Ovary (tissue), 10 donors: ENCODE results near the gene ZNF274. TPM values are rescaled to one million over a fixed set of nuclear protein-coding genes. Genes with fewer than 3 reads are reported as not detected.
"Not testable (repeated sequence)": the region's sequence is repeated elsewhere in the genome, so short reads cannot be mapped to it uniquely, and the experiment has no call there.

Experiments
- DNase-seq, 5 donors: peaks; one replicate each; pipeline ENCODE4 v3.0.0-alpha.2; 2019 to 2020
- H3K27ac ChIP-seq, 2 donors: fragments of 200-600 bp; one replicate each; pipeline versions ENCODE4 v1.5.1 to v1.8.0; 2019 to 2022
- H3K27me3 ChIP-seq: fragments of 200-600 bp; one replicate; pipeline ENCODE4 v1.8.0; 2022
- H3K36me3 ChIP-seq: fragments of 200-600 bp; sonication (generic); one replicate; pipeline ENCODE4 v1.5.1; 2019
- H3K4me1 ChIP-seq: one replicate; pipeline ENCODE4 v1.8.1; 2013; ENCODE audit warnings: mild to moderate bottlenecking, moderate library complexity; ENCODE audit not compliant: insufficient read depth
- H3K4me3 ChIP-seq: fragments of 200-600 bp; sonication (generic); one replicate; pipeline ENCODE4 v1.5.1; 2017
- H3K9me3 ChIP-seq, 2 donors: fragments of 200-600 bp in 1 of 2; sonication (generic) in 1 of 2; one replicate each; pipeline versions ENCODE4 v1.5.1 to v1.8.1; 2013 to 2019; ENCODE audit warnings: mild to moderate bottlenecking in 1 of 2, moderate library complexity in 1 of 2
- EP300 ChIP-seq: sonication (generic); formaldehyde crosslinking; IDR thresholded peaks from one replicate; pipeline ENCODE4 v1.6.1; 2017; ENCODE audit warnings: antibody characterized with exemption
- POLR2A ChIP-seq: fragments of 450-650 bp; IDR thresholded peaks from one replicate; pipeline ENCODE4 v1.6.1; 2017; ENCODE audit warnings: antibody characterized with exemption, mild to moderate bottlenecking, moderate library complexity
- WGBS, 3 donors: extraction: QIAGEN DNeasy Blood & Tissue Kit in 1 of 3; methylation state at CpG; one replicate each; pipeline versions ENCODE4 v1.1.5 to v1.1.7; 2013 to 2017; 5-methylcytosine and 5-hydroxymethylcytosine counted together
- intact Hi-C, 4 donors: fragments of 100-400 bp; cut with DNase I; formaldehyde crosslinking; loops; one replicate each; pipeline versions ENCODE4 v1.11.0 to v1.15.1; 2022 to 2023
- long read RNA-seq, 3 donors: library from polyadenylated mRNA in 2 of 3; unstranded in 2 of 3; transcript quantifications; one replicate each; pipeline ENCODE4 v2.0.0 and lab custom pipeline, GENCODE V29; 2021 to 2026
- polyA plus RNA-seq, 2 donors: library from polyadenylated mRNA; stranded (reverse); fragments of 200-250 nt in 1 of 2; fragments of 350-450 nt in 1 of 2; fragmentation: Illumina TruSeq in 1 of 2; extraction: RNeasy Lipid Tissue Mini Kit (QIAGEN cat#74804) in 1 of 2; gene quantifications; one replicate each; pipeline ENCODE4 v1.2.3, GENCODE V29; 2013 to 2014
- total RNA-seq, 7 donors: library from RNA; depleted of rRNA in 2 of 7; stranded (reverse); fragments of >200 nt in 2 of 7; fragmentation: NEBNext Ultra II Directional in 3 of 7; extraction: Animal tissue kit (Norgen Biotek cat#: 25700) in 3 of 7; gene quantifications; one replicate each; pipeline versions ENCODE4 v1.1.0 to v1.2.4, GENCODE V29; 2016 to 2023
- TF ChIP-seq, protein P1 (sequence below), 3 donors: fragments of 450-650 bp in 2 of 3; fragments of 200-600 bp in 1 of 3; IDR thresholded peaks; one replicate each; pipeline versions ENCODE4 v1.5.1 to v1.8.0; 2016 to 2022; ENCODE audit warnings: antibody characterized with exemption in 3 of 3, mild to moderate bottlenecking in 1 of 3
- donor health status: DM: no; HTN: no; CAD: no; lungs with moderate emphysema.
- donor health status: DM: no; HTN: no; CAD: no.
- donor health status: Bipolar disorder and iron deficiency.
- donor health status: DM: yes; HTN: yes; CAD: no.
- donor health status: DM: no; HTN: no; CAD: no.
- donor health status: DM: yes; HTN: yes; CAD: no.

The ZNF274 gene
- total RNA-seq (10 to 100 TPM; 26.1 to 61.5 (median 45.3) TPM), polyA plus RNA-seq (10 to 100 TPM; 20.4 to 22.4 TPM)
- long read RNA-seq, donor 1, transcript ZNF274-212 (8 exons, 2,538 nt): major isoform, 136 of 277 reads
- long read RNA-seq, donor 1, transcript ZNF274-203 (5 exons, 2,539 nt): minor isoform, 17 of 277 reads
- long read RNA-seq, donor 1, partial matches to known transcripts: 45 of 277 reads
- long read RNA-seq, donor 1, other reads (novel, unspliced or antisense): 76 of 277 reads
- long read RNA-seq, donor 2, full-length matches to known transcripts: 4 of 15 reads
- long read RNA-seq, donor 2, partial matches to known transcripts: 11 of 15 reads
- long read RNA-seq, donor 2, other reads (novel, unspliced or antisense): 0 of 15 reads
- long read RNA-seq, donor 3, full-length matches to known transcripts: 45 of 84 reads
- long read RNA-seq, donor 3, partial matches to known transcripts: 9 of 84 reads
- long read RNA-seq, donor 3, other reads (novel, unspliced or antisense): 30 of 84 reads

DNA sequence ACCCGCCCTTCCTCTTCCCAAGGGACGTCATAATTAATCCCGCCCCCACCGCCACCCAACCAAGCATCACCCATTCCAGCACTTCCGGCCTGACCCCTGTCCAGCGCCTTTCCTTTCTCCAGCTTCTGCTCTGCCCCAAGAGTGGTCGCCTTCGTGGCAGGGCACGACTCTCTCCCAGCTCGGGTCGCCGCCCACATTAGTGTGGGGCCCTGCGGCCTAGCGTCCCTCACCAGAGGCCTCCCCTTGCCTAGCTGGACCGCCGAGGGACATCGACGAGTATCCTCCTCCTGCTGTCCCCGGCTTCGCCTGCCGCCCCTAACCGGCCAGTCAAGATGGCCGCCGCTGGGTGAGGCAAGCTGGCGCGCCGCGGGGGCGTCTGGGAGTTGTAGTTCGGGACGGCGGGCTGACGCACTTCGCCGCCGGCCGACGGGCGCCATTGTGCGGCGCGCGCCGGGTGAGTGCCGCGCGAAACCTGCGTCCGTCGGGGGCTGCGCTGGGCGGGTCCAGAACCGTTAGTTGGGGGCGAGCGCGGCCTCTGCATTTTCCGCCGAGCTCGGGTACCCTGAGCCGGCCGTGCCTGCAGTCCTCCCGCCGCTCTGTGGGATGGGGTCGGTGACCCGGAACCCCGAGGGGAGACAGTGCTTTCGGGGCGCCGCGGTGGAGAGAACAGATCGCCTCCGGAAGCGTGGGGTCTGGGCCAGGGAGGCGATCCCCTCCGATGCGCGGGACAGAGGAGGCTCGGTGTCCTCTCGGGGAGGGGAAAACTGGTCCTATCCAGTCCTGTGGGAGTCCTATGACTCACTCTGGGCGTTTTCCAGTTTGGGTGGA is at the start of gene ZNF274:
ZNF274 (plus strand) TSS at position 73 of the 828 bp plus-strand sequence. CDS start 905 bp downstream, outside the sequence.
- DNase-seq: peak; percentile 95 to 96 (median 96)
- TF ChIP-seq EP300 (no peak), POLR2A (peak; percentile 93)
- TF ChIP-seq, protein P1, sequence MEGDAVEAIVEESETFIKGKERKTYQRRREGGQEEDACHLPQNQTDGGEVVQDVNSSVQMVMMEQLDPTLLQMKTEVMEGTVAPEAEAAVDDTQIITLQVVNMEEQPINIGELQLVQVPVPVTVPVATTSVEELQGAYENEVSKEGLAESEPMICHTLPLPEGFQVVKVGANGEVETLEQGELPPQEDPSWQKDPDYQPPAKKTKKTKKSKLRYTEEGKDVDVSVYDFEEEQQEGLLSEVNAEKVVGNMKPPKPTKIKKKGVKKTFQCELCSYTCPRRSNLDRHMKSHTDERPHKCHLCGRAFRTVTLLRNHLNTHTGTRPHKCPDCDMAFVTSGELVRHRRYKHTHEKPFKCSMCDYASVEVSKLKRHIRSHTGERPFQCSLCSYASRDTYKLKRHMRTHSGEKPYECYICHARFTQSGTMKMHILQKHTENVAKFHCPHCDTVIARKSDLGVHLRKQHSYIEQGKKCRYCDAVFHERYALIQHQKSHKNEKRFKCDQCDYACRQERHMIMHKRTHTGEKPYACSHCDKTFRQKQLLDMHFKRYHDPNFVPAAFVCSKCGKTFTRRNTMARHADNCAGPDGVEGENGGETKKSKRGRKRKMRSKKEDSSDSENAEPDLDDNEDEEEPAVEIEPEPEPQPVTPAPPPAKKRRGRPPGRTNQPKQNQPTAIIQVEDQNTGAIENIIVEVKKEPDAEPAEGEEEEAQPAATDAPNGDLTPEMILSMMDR (IDR thresholded peaks at IDR 0.05): peak in 1 of 3 donors; percentile 24
- Histone ChIP-seq H3K9me3 (peaks cover 13 to 70% of the 10 kb centered on the region in 2 donors), H3K4me1 (peaks cover 4% of the 10 kb centered on the region), H3K27me3 (no peaks in the 10 kb centered on the region), H3K27ac (peak within 1 kb of the TSS; percentile 97 to 98), H3K4me3 (peak within 1 kb of the TSS; percentile 72), H3K36me3 (peaks cover 5% of the 10 kb centered on the region)
- whole genome bisulfite sequencing, 3 donors: 1% methylated on average over 71 to 80 of the region's 80 CpGs
- intact Hi-C loops: loop anchor here in 1 of 4 donors (10.0 kb wide), 1 partner anchor 92 kb away; the partner anchor contains the start of gene ZNF8

GRCh38 chr19:58134244-58134643 is 48.6 kb upstream of the ZNF274 start:
- DNase-seq: no peak
- 94 to 98% (median 97%) methylated on average over 1 of the region's 1 CpG for WGBS, 3 donors
- Histone ChIP-seq H3K27ac (no peak overlapping the region), H3K27me3 (no peaks in the 10 kb centered on the region), H3K9me3 (peaks cover 25 to 85% of the 10 kb centered on the region in 2 donors), H3K4me3 (no peak overlapping the region), H3K4me1 (no peaks in the 10 kb centered on the region), H3K36me3 (peaks cover 3% of the 10 kb centered on the region)
- TF ChIP-seq, protein P1 (IDR thresholded peaks at IDR 0.05): no peak
- no peak for TF ChIP-seq POLR2A
- TF ChIP-seq EP300: no peak
- intact Hi-C loops: no loop called here

DNA sequence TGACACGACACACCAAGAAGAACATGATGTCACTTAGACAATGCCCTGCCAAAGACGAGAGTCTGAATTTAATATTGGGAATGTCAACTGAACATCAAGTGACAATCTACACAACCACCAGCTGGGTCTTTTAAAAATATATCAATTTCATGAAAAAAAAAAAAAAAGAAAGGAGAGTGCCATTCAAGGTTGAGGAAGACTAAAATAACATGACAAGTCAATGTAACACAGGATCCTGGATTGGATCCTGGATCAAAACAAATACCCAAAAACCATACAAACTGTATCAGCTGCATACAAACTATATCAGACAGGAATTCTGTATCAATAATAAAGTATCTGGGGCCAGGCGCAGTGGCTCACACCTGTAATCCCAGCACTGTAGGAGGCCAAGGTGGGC is 37.0 kb upstream of the ZNF274 start:
- Histone ChIP-seq H3K9me3 (peaks cover 3 to 52% of the 10 kb centered on the region in 2 donors), H3K27me3 (no peaks in the 10 kb centered on the region), H3K4me1 (no peaks in the 10 kb centered on the region), H3K4me3 (no peak overlapping the region), H3K36me3 (no peaks in the 10 kb centered on the region), H3K27ac (no peak overlapping the region)
- TF ChIP-seq EP300 (no peak), POLR2A (no peak)
- TF ChIP-seq, protein P1 (IDR thresholded peaks at IDR 0.05): no peak
- 92 to 99% (median 98%) methylated on average over 3 of the region's 3 CpGs for WGBS, 3 donors
- intact Hi-C loops: no loop called here
- no peak for DNase-seq

DNA sequence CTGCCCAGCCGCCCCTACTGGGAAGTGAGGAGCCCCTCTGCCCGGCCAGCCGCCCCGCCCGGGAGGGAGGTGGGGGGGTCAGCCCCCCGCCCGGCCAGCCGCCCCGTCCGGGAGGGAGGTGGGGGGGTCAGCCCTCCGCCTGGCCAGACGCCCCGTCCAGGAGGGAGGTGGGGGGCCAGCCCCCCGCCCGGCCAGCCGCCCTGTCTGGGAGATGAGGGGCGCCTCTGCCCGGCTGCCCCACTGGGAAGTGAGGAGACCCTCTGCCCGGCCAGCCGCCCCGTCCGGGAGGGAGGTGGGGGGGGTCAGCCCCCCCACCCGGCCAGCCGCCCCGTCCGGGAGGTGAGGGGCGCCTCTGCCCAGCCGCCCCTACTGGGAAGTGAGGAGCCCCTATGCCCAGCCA is 35.4 kb upstream of the ZNF274 start:
- 92 to 94% (median 92%) methylated on average over 9 to 23 of the region's 28 CpGs for WGBS, 3 donors
- peaks cover 0 to 35% of the 10 kb centered on the region in 2 donors for H3K9me3 ChIP-seq
- not testable (repeated sequence) for H3K4me1 ChIP-seq

More for the DNA sequence above, 35.4 kb upstream of the ZNF274 start:
- intact Hi-C loops, H3K4me3 ChIP-seq, H3K27ac ChIP-seq, DNase-seq, H3K27me3 ChIP-seq, H3K36me3 ChIP-seq: not testable (repeated sequence)
